Smooth muscle cell (in vitro differentiated cells): Measurements from ENCODE around the gene LRRC52. TPM values are rescaled to one million over a fixed set of nuclear protein-coding genes. Genes with fewer than 3 reads are reported as not detected.

Source experiments
- DNase-seq: peaks from one replicate; lab custom pipeline; 2025; ENCODE audit not compliant: unreplicated experiment; lab: John Stamatoyannopoulos, UW
- H2AFZ ChIP-seq: fragments of 200-600 bp; sonication (generic); 2 replicates; pipeline ENCODE4 v1.6.0; 2016; ENCODE audit warnings: antibody characterized with exemption, low read depth, mild to moderate bottlenecking
- H3F3A ChIP-seq: fragments of 200-600 bp; sonication (generic); 2 replicates; pipeline ENCODE4 v1.6.0; 2017; ENCODE audit warnings: antibody characterized with exemption, low read depth
- H3K27ac ChIP-seq: fragments of 200-600 bp; sonication (generic); 2 replicates; pipeline ENCODE4 v1.5.1; 2016; ENCODE audit warnings: low read depth, mild to moderate bottlenecking
- H3K27me3 ChIP-seq: fragments of 200-600 bp; sonication (generic); 2 replicates; pipeline ENCODE4 v1.6.1; 2016; ENCODE audit warnings: low read depth, mild to moderate bottlenecking
- H3K36me3 ChIP-seq: fragments of 200-600 bp; sonication (generic); 2 replicates; pipeline ENCODE4 v1.5.1; 2016; ENCODE audit warnings: low read depth
- H3K4me1 ChIP-seq: fragments of 200-600 bp; sonication (generic); 2 replicates; pipeline ENCODE4 v1.5.1; 2016; ENCODE audit warnings: low read depth
- H3K4me2 ChIP-seq: fragments of 200-600 bp; sonication (generic); 2 replicates; pipeline ENCODE4 v1.6.0; 2016; ENCODE audit warnings: mild to moderate bottlenecking
- H3K4me3 ChIP-seq: fragments of 200-600 bp; sonication (generic); 2 replicates; pipeline ENCODE4 v1.5.1; 2016; ENCODE audit warnings: mild to moderate bottlenecking
- H3K79me2 ChIP-seq: fragments of 200-600 bp; sonication (generic); 2 replicates; pipeline ENCODE4 v1.6.0; 2016; ENCODE audit warnings: low read depth, mild to moderate bottlenecking
- H3K9ac ChIP-seq: fragments of 200-600 bp; sonication (generic); 2 replicates; pipeline ENCODE4 v1.6.0; 2016; ENCODE audit warnings: low read depth
- H3K9me3 ChIP-seq: fragments of 200-600 bp; sonication (generic); replicated peaks from 2 replicates; pipeline ENCODE4 v1.5.1; 2016; ENCODE audit warnings: low read depth
- H4K20me1 ChIP-seq: fragments of 200-600 bp; sonication (generic); 2 replicates; pipeline ENCODE4 v1.6.0; 2016; ENCODE audit warnings: low read depth
- WGBS: methylation state at CpG from one replicate; pipeline ENCODE4 v1.1.7; 2016; ENCODE audit warnings: low lambda C conversion rate; 5-methylcytosine and 5-hydroxymethylcytosine counted together
- polyA plus RNA-seq: library from polyadenylated mRNA; unstranded; fragments of >200 nt; fragmentation: Nextera tagmentation; extraction: Ambion mirVana; gene quantifications from 2 replicates; pipeline ENCODE4 v1.2.1, GENCODE V29; 2016
- total RNA-seq: library from RNA; depleted of rRNA; stranded (reverse); fragments of >200 nt; gene quantifications from 2 replicates; pipeline ENCODE4 v1.2.3, GENCODE V29; 2014
- TF ChIP-seq, protein P1 (sequence below): fragments of 200-600 bp; sonication (generic); IDR thresholded peaks from 2 replicates; pipeline ENCODE4 v1.5.1; 2017; ENCODE audit warnings: borderline replicate concordance, mild to moderate bottlenecking, antibody characterized with exemption; ENCODE audit not compliant: insufficient read depth, poor library complexity, severe bottlenecking

Gene LRRC52
- total and polyA plus RNA-seq, 2 experiments from 2014 or later, result not detected

DNA sequence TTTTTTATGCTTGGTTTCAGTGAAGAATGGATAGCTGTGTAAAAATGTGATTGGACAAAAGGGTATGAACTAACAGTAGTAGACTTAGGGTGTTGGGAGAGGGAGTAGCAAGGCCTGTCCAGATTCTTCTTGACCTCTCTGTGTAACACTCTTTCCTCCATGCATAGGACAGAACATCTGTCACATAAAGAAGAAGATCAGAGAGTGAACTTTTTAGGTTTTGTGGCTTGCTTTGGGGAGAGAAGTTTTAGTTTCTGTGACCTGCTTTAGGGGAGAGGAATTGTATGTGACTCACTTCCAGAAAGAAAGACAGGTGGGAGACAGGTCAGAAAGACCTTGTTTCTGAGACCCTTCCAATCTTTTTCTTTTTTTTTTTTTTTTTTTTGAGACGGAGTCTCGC lies 27.3 kb upstream of the LRRC52 start:
- TF ChIP-seq, protein P1, sequence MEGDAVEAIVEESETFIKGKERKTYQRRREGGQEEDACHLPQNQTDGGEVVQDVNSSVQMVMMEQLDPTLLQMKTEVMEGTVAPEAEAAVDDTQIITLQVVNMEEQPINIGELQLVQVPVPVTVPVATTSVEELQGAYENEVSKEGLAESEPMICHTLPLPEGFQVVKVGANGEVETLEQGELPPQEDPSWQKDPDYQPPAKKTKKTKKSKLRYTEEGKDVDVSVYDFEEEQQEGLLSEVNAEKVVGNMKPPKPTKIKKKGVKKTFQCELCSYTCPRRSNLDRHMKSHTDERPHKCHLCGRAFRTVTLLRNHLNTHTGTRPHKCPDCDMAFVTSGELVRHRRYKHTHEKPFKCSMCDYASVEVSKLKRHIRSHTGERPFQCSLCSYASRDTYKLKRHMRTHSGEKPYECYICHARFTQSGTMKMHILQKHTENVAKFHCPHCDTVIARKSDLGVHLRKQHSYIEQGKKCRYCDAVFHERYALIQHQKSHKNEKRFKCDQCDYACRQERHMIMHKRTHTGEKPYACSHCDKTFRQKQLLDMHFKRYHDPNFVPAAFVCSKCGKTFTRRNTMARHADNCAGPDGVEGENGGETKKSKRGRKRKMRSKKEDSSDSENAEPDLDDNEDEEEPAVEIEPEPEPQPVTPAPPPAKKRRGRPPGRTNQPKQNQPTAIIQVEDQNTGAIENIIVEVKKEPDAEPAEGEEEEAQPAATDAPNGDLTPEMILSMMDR, result no peak
- no peak overlapping the region for H2AFZ ChIP-seq
- H3K9ac ChIP-seq, result no peak overlapping the region
- H3F3A ChIP-seq, result no peaks in the 10 kb centered on the region
- no peaks in the 10 kb centered on the region for H3K36me3 ChIP-seq
- no peak overlapping the region for H3K4me2 ChIP-seq
- no peak overlapping the region for H3K4me3 ChIP-seq
- H3K27me3 ChIP-seq, result peaks cover 3% of the 10 kb centered on the region
- H3K79me2 ChIP-seq, result no peaks in the 10 kb centered on the region
- no CpG with 5 or more reads among the region's 2 CpGs for WGBS
- H3K4me1 ChIP-seq, result no peaks in the 10 kb centered on the region
- DNase-seq, result no peak
- H3K27ac ChIP-seq, result no peak overlapping the region
- no peaks in the 10 kb centered on the region for H4K20me1 ChIP-seq
- no peaks in the 10 kb centered on the region for H3K9me3 ChIP-seq

DNA sequence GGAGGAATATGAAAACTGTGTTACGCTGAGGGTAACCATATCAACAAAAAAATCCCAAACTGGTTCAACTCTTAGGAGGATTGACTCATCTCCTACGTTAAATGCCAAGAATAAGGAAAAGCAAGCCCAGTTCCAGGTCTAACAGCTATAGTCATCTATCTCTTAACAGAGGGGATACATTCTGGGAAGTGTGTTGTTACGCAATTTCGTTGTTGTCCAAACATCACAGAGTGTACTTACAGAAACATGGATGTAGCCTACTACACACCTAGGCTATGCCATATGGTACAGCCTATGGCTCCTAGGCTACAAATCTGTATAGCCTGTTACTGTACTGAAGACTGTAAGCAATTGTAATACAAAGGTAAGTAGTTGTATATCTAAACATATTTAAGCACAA lies 23.2 kb upstream of the LRRC52 start:
- WGBS, result 93% methylated on average over 4 of the region's 4 CpGs
- Histone ChIP-seq H3F3A (no peaks in the 10 kb centered on the region), H2AFZ (no peak overlapping the region), H3K4me3 (no peak overlapping the region), H3K9ac (no peak overlapping the region), H3K27me3 (peaks cover 4% of the 10 kb centered on the region), H4K20me1 (no peaks in the 10 kb centered on the region), H3K36me3 (no peaks in the 10 kb centered on the region), H3K27ac (no peak overlapping the region), H3K79me2 (no peaks in the 10 kb centered on the region), H3K9me3 (peaks cover 3% of the 10 kb centered on the region), H3K4me2 (no peak overlapping the region), H3K4me1 (no peaks in the 10 kb centered on the region)
- TF ChIP-seq, protein P1, result no peak
- no peak for DNase-seq

DNA sequence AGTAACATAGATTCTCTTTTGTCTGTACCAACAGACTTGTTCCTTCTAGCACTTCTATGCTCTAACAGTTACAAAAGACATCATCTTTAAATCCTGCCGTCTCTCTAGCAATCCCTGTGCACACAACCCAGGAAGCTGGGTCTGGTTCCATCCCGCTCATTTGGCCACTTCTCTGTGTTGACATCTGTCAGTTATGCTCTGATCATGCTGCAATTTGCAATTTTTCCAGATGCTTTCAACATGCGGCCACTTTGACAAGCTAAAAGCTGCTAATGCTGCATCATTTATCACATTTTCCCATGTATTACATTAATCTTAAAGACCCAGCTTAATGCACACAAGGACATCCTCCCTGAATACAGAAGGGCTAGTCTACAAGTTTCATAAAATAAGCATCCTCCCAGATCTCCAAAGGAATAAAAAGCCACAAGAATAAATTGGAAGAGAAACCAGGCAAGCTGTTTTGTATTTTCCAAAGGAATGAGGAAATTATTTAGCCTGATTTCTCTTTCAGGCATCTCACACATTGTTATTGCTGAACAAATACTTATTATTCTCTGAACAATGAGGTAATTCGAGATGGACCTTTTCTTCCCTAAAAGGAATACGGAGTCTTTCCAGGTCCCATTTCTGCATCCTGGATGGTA lies 19.0 kb upstream of the LRRC52 start:
- TF ChIP-seq, protein P1, result no peak
- Histone ChIP-seq H3K27ac (no peak overlapping the region), H3K79me2 (no peaks in the 10 kb centered on the region), H3K4me2 (no peak overlapping the region), H3K27me3 (peaks cover 4% of the 10 kb centered on the region), H2AFZ (no peak overlapping the region), H3K4me1 (no peaks in the 10 kb centered on the region), H3K9ac (no peak overlapping the region), H3F3A (no peaks in the 10 kb centered on the region), H3K36me3 (no peaks in the 10 kb centered on the region), H3K4me3 (no peak overlapping the region), H3K9me3 (peaks cover 3% of the 10 kb centered on the region), H4K20me1 (no peaks in the 10 kb centered on the region)
- DNase-seq, result no peak
- WGBS, result 82% methylated on average over 5 of the region's 5 CpGs

DNA sequence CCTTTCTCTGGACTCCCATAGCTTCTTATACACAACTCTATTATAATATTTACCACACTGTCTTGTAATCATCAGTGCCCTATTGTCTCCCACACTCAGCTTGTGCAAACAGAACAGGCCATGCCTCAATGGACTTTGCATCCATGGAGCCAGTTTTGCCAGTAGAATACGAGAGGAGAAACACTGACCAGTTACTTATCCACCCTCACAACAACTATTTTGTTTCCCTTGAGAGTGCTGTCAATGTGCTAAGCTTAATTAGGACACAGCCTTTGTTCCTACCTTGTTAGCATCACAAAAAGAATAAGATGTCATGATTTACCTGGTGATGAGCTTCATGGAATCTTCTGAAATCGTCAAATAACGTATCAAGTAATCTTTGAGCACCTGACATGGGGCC lies 18.1 kb upstream of the LRRC52 start:
- 93% methylated on average over 3 of the region's 3 CpGs for WGBS
- TF ChIP-seq, protein P1, result no peak
- H3K27ac ChIP-seq, result no peak overlapping the region

More for the DNA sequence above, 18.1 kb upstream of the LRRC52 start:
- H3K4me1 ChIP-seq, result no peaks in the 10 kb centered on the region
- no peak overlapping the region for H3K9ac ChIP-seq
- no peaks in the 10 kb centered on the region for H3K36me3 ChIP-seq
- H3K27me3 ChIP-seq, result peaks cover 13% of the 10 kb centered on the region
- no peak for DNase-seq
- H4K20me1 ChIP-seq, result no peaks in the 10 kb centered on the region
- no peaks in the 10 kb centered on the region for H3F3A ChIP-seq
- H3K9me3 ChIP-seq, result peaks cover 3% of the 10 kb centered on the region
- no peak overlapping the region for H3K4me3 ChIP-seq
- no peaks in the 10 kb centered on the region for H3K79me2 ChIP-seq
- H3K4me2 ChIP-seq, result no peak overlapping the region
- H2AFZ ChIP-seq, result no peak overlapping the region
